ENCODE data around the gene ODF4. TPM values are rescaled to one million over a fixed set of nuclear protein-coding genes. Genes with fewer than 3 reads are reported as not detected.

Gene ODF4, protein sequence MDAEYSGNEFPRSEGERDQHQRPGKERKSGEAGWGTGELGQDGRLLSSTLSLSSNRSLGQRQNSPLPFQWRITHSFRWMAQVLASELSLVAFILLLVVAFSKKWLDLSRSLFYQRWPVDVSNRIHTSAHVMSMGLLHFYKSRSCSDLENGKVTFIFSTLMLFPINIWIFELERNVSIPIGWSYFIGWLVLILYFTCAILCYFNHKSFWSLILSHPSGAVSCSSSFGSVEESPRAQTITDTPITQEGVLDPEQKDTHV
- not detected for total RNA-seq (ENCODE audit: insufficient read depth, low replicate concordance)

DNA sequence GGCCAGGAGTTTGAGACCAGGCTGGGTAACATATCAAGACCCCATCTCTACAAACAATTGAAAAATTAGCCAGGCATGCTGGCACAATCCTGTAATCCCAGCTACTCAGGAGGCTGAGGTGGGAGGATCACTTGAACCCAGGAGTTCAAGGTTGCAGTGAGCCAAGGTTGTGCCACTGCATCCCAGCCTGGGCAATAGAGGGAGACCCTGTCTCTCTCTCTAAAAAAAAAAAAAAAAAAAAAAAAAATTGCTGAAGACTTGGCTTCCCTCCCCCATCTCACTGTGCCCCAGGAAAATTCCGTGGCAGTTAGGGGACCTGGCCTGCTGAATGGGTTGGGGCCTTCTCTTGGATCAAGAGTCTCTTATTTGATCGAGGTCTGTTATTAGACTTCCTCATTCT is at the start of gene ODF4:
Gene ODF4 (plus strand): TSS at position 301 of the 400 bp plus-strand sequence. CDS start 212 bp downstream, outside the sequence.
- no peak for DNase-seq (ENCODE audit: low spot score)

DNA sequence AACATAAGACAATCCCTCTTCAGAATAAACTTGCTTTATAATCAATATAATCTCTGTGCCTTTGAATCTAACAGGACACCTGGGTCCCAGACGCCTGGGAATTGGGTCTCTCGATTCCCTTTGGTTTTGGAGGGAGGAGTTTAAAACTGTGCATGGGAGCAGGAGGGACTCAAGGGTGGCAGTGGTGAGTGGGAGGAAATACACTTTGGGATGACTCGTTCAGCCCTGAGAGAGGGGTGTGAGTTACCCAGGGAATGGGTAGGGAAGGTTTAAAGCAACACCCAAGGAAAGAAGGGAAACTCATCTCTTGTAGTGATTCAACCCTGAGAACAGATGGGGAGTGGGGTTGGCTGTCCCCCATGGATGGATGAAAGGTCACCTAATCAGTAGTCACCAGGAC is 49.6 kb upstream of the ODF4 start:
- no peak for DNase-seq (ENCODE audit: low spot score)

DNA sequence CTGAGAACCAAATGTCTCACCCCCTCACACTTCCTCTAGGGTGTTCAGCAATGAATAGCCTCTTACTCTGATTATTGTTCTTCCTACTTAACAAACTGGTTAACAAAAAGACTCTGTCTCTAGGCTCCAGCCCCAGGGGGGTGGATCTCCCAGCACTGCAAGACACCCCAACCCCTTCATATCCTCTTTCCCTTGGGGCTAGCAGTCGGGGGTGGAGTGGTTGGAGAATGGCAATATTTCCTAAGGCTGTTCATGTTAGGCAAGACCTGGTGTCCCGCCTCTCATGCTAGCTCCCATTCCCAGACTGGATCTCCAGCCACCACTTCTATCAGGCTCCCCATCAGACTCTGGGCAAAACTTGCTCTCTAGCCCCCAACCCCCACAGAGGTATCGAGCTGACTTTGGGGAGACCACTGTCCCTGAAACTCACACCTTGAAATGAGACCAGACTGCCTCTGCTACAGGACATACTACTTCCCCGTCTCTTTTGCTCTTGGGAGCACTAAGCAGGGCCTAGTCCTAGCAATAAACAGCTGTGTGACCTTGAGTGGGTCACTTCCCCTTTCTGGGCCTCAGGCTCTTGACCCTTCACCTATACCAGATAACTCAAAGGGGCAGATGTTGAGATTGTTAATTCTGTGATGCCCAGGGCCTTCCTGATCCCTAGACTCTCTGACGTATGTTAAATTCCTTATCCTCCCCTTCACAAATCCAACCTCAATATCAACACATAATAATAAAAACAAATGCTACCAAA is 46.8 kb upstream of the ODF4 start:
- DNase-seq (ENCODE audit: low spot score): no peak

DNA sequence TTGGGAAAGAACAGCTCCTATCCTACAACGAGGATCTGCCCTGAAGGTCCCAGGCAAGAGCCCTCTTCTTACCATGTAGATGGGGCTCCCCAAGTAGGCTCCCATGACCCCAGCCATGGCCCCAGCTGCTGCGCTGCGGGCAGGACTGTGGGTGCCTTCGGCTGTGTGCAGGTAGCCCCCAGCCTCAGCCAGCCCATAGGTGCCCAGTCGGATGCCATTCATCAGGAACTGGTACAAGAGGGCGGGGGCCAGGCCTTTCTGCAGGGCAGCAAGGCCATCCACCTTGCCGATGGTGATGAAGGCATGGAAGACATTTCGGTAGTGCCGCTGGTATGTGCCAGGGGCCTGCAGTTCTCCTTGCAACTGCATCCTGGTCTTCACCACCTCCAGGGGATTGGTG is 45.3 kb upstream of the ODF4 start:
- DNase-seq (ENCODE audit: low spot score): no peak

DNA sequence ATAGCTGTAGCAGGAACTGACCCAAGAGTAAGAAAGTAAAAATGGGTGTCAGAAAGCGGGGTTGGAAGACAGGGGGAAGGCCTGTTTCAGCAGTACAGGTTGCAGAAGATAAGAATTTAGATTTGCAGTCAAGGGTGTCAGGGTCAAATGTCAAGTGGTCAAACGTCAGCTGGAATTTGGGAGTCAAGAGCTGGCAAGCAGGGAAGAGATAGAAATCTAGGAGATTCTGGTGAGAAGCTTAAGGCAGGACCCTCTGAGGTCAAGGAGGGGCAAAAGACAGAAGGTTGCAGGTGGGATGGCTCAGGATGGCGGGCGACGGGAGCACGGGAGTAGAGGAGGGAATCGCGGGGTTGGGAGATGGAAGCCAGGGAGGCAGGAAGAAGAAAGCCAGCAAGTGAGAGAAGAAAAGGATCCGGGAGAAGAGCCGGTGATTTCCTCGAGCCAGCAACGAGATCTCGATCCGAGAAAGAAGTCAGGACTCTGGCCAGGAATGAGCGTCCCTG is 44.8 kb upstream of the ODF4 start:
- DNase-seq (ENCODE audit: low spot score): no peak

DNA sequence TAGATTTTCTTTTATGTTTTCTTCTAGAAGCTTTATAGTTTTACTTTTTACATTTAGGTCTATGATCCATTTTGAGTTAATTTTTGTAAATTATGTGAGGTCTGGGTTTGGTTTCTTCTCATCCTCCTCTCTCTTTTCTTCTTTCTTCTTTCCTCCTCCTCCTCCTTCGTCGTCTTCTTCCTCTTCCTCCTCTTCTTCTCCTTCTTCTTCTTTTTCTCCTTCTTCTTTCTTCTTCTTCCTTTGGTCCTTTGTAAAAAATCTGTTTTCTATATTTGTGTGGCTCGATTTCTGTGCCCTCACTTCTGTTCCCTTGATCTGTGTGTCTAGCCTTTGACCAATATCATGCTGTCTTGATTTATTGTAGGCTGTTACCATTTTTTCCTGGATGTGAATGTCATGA is 39.4 kb upstream of the ODF4 start:
- no peak for DNase-seq (ENCODE audit: low spot score)

DNA sequence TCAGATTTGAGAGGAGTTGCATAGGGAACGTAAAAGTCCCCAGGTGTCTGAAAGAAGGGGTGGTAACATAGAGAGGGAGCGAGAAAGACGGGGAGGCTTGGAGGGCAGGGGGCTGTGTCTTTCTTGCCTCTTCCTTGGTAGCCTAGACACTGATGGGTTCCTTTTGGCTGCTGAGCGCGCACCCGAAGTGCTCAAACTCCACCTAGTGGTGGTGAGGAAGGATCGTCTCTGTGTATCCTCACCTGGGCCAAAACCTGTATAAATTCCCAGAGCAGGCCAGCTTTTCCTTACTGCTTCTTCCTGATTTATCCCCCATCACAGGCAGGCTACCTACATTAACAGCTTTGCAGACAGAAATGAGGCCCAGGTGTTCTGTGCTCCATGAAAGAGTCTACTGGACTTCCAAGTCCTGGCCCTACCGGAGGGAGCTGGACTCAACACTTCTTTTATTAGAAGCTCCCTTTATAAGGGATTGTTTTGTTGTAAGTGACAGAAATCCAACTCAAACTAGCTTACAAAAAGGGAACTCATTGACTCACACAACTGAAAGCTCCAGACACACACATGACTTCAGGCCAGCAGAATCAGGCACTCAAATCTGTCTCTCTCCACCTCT is 38.9 kb upstream of the ODF4 start:
- peak; percentile 61 for DNase-seq (ENCODE audit: low spot score)

DNA sequence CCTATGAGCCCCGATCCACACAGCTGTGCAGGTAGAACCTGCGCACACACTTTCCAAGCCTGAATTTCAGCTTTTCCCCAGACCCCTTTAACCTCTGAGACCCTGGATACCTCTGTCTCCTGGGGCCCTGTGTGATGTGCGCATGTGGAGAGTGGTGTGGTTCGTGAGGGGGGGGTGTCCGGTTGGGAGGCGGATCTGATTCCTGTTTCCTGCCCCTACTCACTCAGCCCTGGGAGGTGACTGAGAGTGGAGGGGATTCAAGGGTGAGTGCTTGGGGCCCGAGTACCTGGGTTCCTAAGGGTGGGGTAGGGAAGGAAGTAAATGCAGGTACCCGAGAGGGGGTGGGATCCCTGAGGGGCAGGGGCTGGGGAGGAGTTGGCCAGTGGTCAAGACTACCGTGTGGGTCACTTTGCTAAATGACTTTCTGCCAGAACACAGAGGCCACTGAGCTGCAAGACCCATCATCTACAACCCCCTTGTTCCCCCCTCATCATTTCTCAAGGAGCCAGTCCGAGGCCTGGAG is 29.0 kb upstream of the ODF4 start:
- DNase-seq (ENCODE audit: low spot score): no peak

DNA sequence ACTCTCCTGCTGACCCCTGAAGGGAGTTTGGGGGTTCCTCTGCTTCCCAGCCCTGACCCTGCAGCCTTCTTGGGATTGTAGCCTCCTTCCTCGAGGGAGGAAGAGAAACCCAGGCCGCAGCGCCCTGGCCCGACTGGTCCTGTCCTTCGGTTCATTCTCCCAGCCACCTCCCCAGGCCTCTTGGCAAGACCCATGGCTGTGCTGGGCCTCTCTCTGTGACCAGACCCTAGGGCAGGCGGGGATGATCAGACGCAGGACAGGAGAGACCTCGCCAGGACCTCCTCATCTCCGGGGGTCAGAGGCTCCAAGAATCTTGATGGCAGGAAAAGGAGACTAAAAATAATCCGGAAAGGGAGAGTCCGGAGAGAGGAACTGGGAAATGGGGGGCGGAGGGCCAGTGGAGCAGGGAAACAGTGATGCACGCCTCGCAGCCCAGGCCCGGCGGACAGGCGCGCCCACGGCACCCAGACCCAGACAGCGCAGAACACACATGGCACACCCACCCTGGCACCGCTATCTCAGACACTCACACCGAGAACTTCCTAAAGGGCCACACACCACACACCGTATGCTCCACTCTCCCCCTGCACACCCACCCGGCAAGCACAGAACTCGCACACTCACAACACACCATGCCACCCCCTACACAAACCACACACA is 28.4 kb upstream of the ODF4 start:
- DNase-seq (ENCODE audit: low spot score): no peak

DNA sequence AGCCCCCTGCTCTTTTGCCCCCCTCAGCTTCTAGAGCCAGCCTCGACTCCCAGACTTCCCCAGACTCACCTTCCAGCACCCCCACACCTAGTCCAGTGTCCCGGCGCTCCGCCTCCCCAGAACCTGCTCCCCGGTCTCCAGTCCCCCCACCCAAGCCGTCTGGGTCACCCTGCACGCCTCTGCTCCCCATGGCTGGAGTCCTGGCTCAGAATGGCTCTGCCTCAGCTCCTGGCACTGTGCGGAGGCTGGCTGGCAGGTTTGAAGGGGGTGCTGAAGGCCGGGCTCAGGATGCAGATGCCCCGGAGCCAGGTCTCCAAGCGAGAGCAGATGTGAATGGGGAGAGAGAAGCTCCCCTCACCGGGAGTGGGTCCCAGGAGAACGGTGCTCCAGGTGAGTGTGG is 27.4 kb upstream of the ODF4 start:
- DNase-seq (ENCODE audit: low spot score): no peak

DNA sequence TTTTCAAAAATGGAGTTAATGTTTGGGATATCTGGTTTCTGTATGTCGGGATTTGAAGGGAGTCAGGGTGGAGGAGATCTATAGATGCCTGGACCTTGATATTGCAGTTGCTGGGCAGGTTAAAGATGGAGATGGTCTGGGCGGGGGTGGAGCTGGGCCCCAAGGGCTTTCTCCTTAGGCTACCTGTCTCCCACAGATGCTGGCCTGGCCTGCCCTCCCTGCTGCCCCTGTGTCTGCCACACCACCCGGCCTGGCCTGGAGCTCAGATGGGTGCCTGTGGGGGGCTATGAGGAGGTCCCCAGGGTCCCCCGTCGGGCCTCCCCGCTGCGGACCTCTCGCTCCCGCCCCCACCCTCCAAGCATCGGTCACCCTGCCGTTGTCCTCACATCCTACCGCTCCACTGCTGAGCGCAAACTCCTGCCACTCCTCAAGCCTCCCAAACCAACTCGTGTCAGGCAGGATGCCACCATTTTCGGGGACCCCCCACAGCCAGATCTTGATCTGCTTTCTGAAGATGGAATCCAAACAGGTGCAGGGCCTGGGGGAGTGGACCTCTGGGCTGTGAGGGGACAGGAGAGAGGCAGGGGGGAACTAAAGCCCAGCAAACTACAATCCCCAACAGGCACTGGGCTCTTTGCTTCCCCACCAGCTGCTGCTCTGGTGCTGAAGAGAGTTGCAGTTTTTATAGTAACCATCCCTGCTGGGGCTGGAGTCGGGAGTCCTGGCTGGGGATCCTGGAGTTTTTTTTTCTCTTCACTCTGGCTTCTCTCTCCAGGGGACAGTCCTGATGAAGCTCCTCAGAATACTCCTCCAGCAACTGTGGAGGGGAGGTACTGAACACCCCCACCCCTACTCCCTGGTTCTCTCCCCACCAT is 26.7 kb upstream of the ODF4 start:
- no peak for DNase-seq (ENCODE audit: low spot score)

DNA sequence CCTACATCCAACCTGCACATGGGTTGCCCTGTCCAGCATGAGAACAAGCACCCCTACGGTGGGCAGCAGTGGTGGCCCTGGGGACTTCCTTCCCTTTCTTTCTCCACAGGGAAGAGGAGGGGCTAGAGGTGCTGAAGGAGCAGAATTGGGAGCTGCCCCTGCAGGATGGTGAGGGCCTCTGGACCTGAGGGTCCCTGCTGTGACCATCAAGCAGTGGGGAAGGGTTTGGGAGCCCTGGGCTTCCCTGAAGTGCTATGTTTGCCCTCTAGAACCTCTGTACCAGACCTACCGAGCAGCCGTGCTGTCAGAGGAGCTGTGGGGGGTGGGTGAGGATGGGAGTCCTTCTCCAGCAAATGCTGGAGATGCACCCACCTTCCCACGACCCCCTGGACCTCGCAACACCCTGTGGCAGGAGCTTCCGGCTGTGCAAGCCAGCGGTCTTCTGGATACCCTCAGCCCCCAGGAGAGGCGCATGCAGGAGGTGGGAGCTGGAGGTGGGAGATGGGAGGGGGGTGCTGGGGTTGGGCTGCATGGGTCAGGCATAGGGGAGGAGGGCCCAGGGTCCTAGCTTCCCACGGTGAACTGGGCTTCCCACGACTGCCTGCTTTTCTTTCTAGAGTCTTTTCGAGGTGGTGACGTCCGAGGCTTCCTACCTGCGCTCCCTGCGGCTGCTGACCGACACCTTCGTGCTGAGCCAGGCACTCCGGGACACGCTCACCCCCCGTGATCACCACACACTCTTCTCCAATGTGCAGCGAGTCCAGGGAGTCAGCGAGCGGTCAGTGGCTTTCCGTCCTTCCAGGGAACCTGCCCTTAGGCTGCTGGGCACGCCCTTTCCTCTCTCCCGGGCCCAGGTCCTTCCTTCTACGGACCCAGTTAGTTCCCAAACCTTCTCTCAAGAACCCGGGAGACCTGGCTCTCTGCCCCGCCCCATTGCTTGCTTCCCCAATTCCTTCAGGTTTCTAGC is 24.6 kb upstream of the ODF4 start:
- no peak for DNase-seq (ENCODE audit: low spot score)

DNA sequence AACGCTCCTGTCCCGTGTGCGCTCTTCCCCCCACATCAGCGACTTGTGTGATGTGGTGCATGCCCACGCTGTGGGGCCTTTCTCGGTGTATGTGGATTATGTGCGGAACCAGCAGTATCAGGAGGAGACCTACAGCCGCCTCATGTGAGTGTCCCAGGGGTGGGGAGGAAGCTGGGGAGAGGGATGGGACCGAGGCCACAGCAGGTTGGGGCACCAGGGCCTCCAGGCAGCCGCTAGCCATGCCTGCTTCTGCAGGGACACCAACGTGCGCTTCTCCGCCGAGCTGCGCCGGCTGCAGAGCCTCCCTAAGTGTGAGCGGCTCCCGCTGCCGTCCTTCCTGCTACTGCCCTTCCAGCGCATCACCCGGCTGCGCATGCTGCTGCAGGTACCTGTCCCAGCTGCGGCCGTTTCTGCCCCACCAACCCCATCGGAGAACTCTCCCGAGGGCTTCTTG is 23.8 kb upstream of the ODF4 start:
- no peak for DNase-seq (ENCODE audit: low spot score)

DNA sequence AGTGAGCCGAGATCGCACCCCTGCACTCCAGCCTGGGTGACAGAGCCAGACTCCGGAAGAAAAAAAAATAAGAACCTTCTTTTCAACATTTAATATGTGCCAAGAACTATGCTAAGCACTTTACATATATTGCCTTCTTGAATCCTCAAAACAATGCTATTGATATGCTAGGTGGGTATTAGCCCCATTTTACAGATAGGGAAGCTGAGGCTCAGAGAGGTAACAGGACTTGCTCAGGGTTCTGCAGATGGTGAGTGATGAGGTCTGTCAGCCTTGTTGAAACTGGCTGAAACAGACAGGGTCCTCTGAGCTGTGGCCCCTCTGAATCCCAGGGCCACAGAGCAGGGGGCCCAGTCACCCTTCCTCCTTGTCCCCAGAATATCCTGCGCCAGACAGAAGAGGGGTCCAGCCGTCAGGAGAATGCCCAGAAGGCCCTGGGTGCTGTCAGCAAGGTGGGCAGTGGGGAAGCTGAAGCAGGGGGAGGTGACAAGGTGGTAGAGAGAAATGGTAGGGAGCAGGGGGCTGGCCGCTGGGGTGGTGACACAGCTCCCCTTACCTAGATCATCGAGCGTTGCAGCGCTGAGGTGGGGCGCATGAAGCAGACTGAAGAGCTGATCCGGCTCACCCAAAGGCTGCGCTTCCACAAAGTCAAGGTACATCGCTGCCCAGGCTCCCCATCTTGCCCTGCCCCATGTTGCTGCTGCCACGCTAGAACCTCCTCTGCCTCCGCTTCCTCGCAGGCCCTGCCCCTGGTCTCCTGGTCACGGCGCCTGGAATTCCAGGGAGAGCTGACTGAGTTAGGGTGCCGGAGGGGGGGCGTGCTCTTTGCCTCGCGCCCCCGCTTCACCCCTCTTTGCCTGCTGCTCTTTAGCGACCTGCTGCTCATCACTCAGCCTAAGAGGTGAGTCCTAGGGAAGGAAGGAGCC is 21.4 kb upstream of the ODF4 start:
- no peak for DNase-seq (ENCODE audit: low spot score)

DNA sequence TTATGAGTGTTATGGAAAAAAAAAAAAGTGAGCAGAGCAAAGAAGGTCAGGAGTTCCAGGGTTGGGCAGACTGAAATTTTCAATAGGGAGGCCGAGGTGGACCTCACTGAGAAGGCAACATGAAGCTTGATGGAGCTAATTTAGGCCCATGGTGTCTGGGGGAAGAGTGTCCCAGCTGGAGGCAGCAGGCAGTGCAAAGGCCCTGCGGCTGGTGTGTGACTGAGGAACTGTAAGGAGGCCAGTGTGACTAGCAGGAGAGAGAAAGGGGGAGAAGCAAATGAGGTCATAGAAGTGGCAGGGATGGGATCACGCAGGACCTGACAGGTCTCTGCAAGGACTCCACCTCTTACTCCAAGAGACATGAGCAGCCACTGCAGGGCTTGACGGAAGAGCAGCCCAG is 19.4 kb upstream of the ODF4 start:
- no peak for DNase-seq (ENCODE audit: low spot score)

DNA sequence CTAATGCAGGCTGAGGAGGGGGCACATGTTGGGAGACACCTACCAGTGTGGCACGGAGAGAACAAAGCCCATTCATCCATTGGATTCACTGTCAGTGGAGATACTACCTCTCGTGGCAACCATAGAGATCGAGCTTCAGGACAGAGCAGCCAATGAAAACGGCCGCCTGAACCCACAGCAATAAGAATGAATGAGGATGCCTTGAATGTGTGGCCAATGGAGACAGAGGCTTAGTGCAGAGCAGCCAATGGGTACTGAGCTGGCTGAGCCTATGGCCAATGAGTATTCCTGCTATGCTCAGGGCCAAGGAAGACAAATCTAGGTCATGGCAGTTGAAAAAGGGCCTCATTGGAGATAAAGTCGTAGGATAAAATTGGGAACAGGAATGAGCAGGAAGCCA is 18.6 kb upstream of the ODF4 start:
- no peak for DNase-seq (ENCODE audit: low spot score)

DNA sequence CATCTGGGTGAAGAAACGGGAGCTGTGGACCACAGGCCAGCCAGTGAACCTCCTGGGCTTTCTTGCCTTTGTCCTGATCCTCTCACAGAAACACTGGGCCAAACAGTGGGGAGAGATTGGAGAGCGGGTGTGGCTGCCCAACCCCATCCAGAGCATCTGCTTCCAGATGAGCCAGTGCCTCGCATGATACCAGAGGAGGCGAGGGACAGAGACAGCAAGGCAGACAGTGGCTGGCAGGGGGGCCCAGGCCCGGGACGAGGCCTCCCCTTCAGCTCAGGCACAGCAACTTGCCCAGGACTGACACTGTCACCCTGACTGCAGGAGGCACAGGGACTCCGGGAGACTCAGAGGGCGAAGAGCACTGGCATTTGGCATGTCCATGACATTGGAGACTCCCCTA is 17.6 kb upstream of the ODF4 start:
- no peak for DNase-seq (ENCODE audit: low spot score)

DNA sequence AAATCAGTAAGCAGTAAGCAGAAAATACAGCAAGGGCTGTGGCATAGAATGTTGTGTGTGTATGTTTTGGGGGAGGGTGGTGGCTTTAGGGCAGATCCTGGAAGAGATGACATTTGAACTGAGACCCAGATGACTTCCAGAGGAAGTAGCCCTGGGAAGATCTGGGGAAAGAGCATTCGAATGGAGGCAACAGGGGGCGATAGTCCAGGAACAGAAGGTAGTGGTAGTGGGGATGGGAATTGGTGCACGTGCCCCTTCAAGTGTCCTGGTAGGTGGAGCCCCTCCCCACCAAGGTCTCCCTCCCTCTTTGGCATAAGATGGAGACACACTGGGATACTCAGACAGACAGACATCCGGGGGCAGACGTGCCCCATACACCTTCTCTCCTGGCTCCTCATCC is 15.5 kb upstream of the ODF4 start:
- DNase-seq (ENCODE audit: low spot score): no peak

DNA sequence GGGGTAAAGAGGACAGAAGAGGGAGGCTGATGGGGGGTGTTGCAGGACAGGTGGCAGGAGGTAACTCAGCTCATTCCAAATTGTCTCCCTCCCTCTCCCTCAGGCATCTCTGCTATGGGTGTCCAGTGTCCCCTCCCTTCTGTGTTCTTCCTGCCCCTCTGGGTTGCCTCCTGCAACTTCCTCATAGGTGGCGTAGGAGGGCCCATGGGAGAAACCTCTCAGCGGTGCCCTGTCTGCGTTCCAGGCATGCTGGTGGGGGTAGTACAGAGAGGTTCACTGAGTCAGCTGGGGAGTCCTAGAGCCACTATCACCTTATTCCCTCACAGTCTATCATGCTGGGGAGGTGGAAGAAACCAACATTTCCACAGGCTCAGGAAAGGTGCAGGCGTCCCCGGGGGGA is 14.7 kb upstream of the ODF4 start:
- DNase-seq (ENCODE audit: low spot score): no peak
